ENCODE measurements around the gene SYT2. TPM values are rescaled to one million over a fixed set of nuclear protein-coding genes. Genes with fewer than 3 reads are reported as not detected.
A peak's percentile ranks its signal among the peaks of the same experiment; 100 is the strongest.

SYT2 gene
- total RNA-seq, 1 donor from 2014 or later: 0.26 TPM

DNA sequence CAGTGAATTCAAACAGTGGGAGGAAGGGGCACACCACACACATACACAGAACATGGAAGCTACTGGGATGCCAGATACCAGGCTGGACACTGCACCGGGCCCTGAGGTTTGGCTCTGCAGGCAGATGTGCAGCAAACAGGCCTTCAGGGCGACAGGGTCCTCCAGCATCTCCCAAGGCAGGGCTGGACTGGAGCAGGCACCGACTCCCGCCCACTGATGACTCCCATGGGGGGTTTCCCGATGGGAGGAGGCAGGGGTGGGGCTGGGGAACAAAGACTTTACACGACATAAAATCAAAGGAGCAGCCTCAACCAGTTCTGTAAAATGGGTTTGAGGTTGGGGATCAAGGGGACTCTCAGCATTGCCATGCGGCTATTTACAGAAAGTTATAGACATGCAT is 118.1 kb downstream of the SYT2 start:
- H3K36me3 Mint-ChIP-seq: peaks cover 2% of the 10 kb centered on the region
- no peaks in the 10 kb centered on the region for H3K9me3 ChIP-seq (ENCODE audit: low read depth)
- H3K27me3 ChIP-seq: no peaks in the 10 kb centered on the region
- TF ChIP-seq EZH2phosphoT487 (IDR thresholded peaks at IDR 0.05) (no peak), EZH2 (IDR thresholded peaks at IDR 0.05) (no peak)
- TF ChIP-seq, protein P1, sequence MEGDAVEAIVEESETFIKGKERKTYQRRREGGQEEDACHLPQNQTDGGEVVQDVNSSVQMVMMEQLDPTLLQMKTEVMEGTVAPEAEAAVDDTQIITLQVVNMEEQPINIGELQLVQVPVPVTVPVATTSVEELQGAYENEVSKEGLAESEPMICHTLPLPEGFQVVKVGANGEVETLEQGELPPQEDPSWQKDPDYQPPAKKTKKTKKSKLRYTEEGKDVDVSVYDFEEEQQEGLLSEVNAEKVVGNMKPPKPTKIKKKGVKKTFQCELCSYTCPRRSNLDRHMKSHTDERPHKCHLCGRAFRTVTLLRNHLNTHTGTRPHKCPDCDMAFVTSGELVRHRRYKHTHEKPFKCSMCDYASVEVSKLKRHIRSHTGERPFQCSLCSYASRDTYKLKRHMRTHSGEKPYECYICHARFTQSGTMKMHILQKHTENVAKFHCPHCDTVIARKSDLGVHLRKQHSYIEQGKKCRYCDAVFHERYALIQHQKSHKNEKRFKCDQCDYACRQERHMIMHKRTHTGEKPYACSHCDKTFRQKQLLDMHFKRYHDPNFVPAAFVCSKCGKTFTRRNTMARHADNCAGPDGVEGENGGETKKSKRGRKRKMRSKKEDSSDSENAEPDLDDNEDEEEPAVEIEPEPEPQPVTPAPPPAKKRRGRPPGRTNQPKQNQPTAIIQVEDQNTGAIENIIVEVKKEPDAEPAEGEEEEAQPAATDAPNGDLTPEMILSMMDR (IDR thresholded peaks at IDR 0.05): no peak
- peaks cover 6% of the 10 kb centered on the region for H3K27me3 Mint-ChIP-seq (ENCODE audit: insufficient read depth, low read depth)
- no peak overlapping the region for H2AFZ ChIP-seq (replicated peaks)
- DNase-seq (ENCODE audit: low spot score): no peak
- H3K4me1 ChIP-seq: no peaks in the 10 kb centered on the region
- no peak overlapping the region for H3K27ac ChIP-seq
- no peak overlapping the region for H3K9ac ChIP-seq
- H3K4me3 ChIP-seq: no peak overlapping the region
- H3K79me2 ChIP-seq (ENCODE audit: low read depth): no peaks in the 10 kb centered on the region
- H3K4me2 ChIP-seq: no peak overlapping the region
- H3K27ac Mint-ChIP-seq: no peak overlapping the region
- H3K4me3 Mint-ChIP-seq: no peak overlapping the region
- H4K20me1 ChIP-seq (ENCODE audit: low read depth): no peaks in the 10 kb centered on the region
- H3K4me1 Mint-ChIP-seq: peaks cover 16% of the 10 kb centered on the region
- H3K9me3 Mint-ChIP-seq: no peaks in the 10 kb centered on the region
- H3F3A ChIP-seq (ENCODE audit: low read depth): no peaks in the 10 kb centered on the region
- H3K36me3 ChIP-seq: no peaks in the 10 kb centered on the region

DNA sequence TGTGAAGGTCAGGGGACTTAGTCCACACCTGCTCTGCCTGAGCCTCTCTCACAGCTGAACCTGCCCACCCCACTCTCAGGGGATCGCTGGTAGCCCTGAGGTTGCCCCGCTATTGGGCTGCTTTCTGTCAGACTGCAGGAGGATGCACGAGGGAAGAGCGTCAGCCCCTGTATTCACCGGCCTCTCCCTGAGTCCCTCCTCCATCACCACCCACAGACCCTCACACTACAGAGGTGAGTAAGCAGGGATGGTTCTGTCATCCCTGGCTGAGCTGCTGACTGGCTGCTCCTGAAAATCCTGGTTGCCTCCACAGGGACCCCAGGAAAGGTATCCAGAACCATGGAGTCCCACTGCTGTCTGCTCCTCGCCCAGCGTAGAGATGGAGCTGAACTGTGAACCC is 118.7 kb downstream of the SYT2 start:
- Histone ChIP-seq H2AFZ (replicated peaks) (no peak overlapping the region), H3K4me1 (peaks cover 3% of the 10 kb centered on the region), H3K9me3 (ENCODE audit: low read depth) (no peaks in the 10 kb centered on the region), H4K20me1 (ENCODE audit: low read depth) (no peaks in the 10 kb centered on the region), H3K4me3 (no peak overlapping the region), H3K36me3 (no peaks in the 10 kb centered on the region), H3K79me2 (ENCODE audit: low read depth) (no peaks in the 10 kb centered on the region), H3K4me2 (no peak overlapping the region), H3K27ac (no peak overlapping the region), H3F3A (ENCODE audit: low read depth) (no peaks in the 10 kb centered on the region), H3K9ac (no peak overlapping the region), H3K27me3 (no peaks in the 10 kb centered on the region)
- H3K36me3 Mint-ChIP-seq: peaks cover 2% of the 10 kb centered on the region
- TF ChIP-seq, protein P1 (IDR thresholded peaks at IDR 0.05): no peak
- TF ChIP-seq EZH2 (IDR thresholded peaks at IDR 0.05) (no peak), EZH2phosphoT487 (IDR thresholded peaks at IDR 0.05) (no peak)
- no peak overlapping the region for H3K4me3 Mint-ChIP-seq
- no peaks in the 10 kb centered on the region for H3K9me3 Mint-ChIP-seq
- H3K27me3 Mint-ChIP-seq (ENCODE audit: insufficient read depth, low read depth): peaks cover 5% of the 10 kb centered on the region
- no peak for DNase-seq (ENCODE audit: low spot score)
- no peak overlapping the region for H3K27ac Mint-ChIP-seq
- peaks cover 21% of the 10 kb centered on the region for H3K4me1 Mint-ChIP-seq

DNA sequence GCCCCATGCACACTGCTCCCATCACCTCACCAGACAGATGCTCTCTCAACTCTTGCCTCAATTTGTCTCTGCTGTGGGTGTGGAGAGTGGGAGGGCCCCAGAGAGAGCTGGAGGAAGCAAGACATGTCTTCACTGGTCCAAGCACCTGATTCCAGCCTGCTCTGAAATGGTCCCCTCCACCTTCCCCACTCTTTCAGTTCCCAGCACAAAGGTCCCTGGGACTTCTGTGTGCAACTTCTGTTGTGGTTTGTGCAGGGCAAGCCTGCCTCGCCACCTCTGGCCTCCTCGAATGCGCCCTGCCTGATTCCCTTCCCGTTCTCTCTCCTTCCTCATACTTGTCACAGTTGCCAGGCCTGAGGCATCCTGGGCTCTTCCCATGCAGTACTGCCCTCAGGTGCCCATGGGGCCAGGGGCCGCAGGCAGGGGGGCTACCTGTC is 119.3 kb downstream of the SYT2 start:
- H3K27me3 ChIP-seq: no peaks in the 10 kb centered on the region
- H3K9ac ChIP-seq: no peak overlapping the region
- no peak overlapping the region for H3K4me3 ChIP-seq
- DNase-seq (ENCODE audit: low spot score): no peak
- no peak overlapping the region for H3K4me3 Mint-ChIP-seq
- peaks cover 5% of the 10 kb centered on the region for H3F3A ChIP-seq (ENCODE audit: low read depth)
- H3K27ac ChIP-seq: no peak overlapping the region
- H3K4me1 ChIP-seq: peaks cover 8% of the 10 kb centered on the region
- TF ChIP-seq, protein P1 (IDR thresholded peaks at IDR 0.05): no peak
- TF ChIP-seq EZH2 (IDR thresholded peaks at IDR 0.05) (no peak), EZH2phosphoT487 (IDR thresholded peaks at IDR 0.05) (no peak)
- H3K4me2 ChIP-seq: no peak overlapping the region
- H3K9me3 Mint-ChIP-seq: no peaks in the 10 kb centered on the region
- H3K9me3 ChIP-seq (ENCODE audit: low read depth): no peaks in the 10 kb centered on the region
- peaks cover 2% of the 10 kb centered on the region for H3K36me3 Mint-ChIP-seq
- H3K79me2 ChIP-seq (ENCODE audit: low read depth): no peaks in the 10 kb centered on the region
- peaks cover 26% of the 10 kb centered on the region for H3K4me1 Mint-ChIP-seq
- no peak overlapping the region for H2AFZ ChIP-seq (replicated peaks)
- H3K27ac Mint-ChIP-seq: peak overlapping the region; percentile 87
- H3K36me3 ChIP-seq: no peaks in the 10 kb centered on the region
- H4K20me1 ChIP-seq (ENCODE audit: low read depth): no peaks in the 10 kb centered on the region
- peaks cover 6% of the 10 kb centered on the region for H3K27me3 Mint-ChIP-seq (ENCODE audit: insufficient read depth, low read depth)
